HL-60/S4 treated with phorbol 12-myristate 13-acetate at 8.2 ng/mL for 4 days and 3 days (cell line): ENCODE data around the gene CDRT15.
"Not testable (repeated sequence)": the region's sequence is repeated elsewhere in the genome, so short reads cannot be mapped to it uniquely, and the experiment has no call there.

Source experiments
- in situ Hi-C: fragments of 300-500 bp; cut with MboI; formaldehyde crosslinking; loops from 2 replicates; pipeline ENCODE4 v1.15.0; 2022; ENCODE audit warnings: low sequenced_read_pairs

CDRT15 gene

GRCh38 chr17:14209215-14209614 is 27.4 kb downstream of the CDRT15 start:
- in situ Hi-C loops = no loop called here

GRCh38 chr17:14207791-14208190 is 28.9 kb downstream of the CDRT15 start:
- in situ Hi-C loops = no loop called here

- in situ Hi-C loops = no loop called here
Measured at GRCh38 chr17:14206891-14207290, 29.8 kb downstream of the CDRT15 start.

GRCh38 chr17:14205992-14206461 is 30.6 kb downstream of the CDRT15 start:
- in situ Hi-C loops = no loop called here

GRCh38 chr17:14205380-14205779 is 31.3 kb downstream of the CDRT15 start:
- in situ Hi-C loops = no loop called here

GRCh38 chr17:14204546-14204945 is 32.1 kb downstream of the CDRT15 start:
- in situ Hi-C loops = no loop called here

- in situ Hi-C loops = no loop called here
Measured at GRCh38 chr17:14204084-14204483, 32.6 kb downstream of the CDRT15 start.

GRCh38 chr17:14203388-14203787 is 33.3 kb downstream of the CDRT15 start:
- in situ Hi-C loops = no loop called here

GRCh38 chr17:14202388-14203166 is 34.1 kb downstream of the CDRT15 start:
- in situ Hi-C loops = no loop called here

- in situ Hi-C loops = no loop called here
Measured at GRCh38 chr17:14201988-14202380, 34.7 kb downstream of the CDRT15 start.

GRCh38 chr17:14201021-14201987 is 35.4 kb downstream of the CDRT15 start:
- in situ Hi-C loops = no loop called here

- in situ Hi-C loops = no loop called here
Measured at GRCh38 chr17:14200354-14200753, 36.3 kb downstream of the CDRT15 start.

GRCh38 chr17:14199601-14200000 is 37.1 kb downstream of the CDRT15 start:
- in situ Hi-C loops = no loop called here

GRCh38 chr17:14198575-14198974 is 38.1 kb downstream of the CDRT15 start:
- in situ Hi-C loops = no loop called here

- in situ Hi-C loops = no loop called here
Measured at GRCh38 chr17:14198013-14198412, 38.6 kb downstream of the CDRT15 start.

GRCh38 chr17:14197586-14197985 is 39.1 kb downstream of the CDRT15 start:
- in situ Hi-C loops = no loop called here

- in situ Hi-C loops = no loop called here
Measured at GRCh38 chr17:14197057-14197456, 39.6 kb downstream of the CDRT15 start.

- in situ Hi-C loops = no loop called here
Measured at GRCh38 chr17:14196377-14196997, 40.2 kb downstream of the CDRT15 start.

- in situ Hi-C loops = not testable (repeated sequence)
Measured at GRCh38 chr17:14192636-14193344, 43.9 kb downstream of the CDRT15 start.

- in situ Hi-C loops = not testable (repeated sequence)
Measured at GRCh38 chr17:14192039-14192438, 44.6 kb downstream of the CDRT15 start.

- in situ Hi-C loops = not testable (repeated sequence)
Measured at GRCh38 chr17:14191469-14191868, 45.2 kb downstream of the CDRT15 start.
